ENCODE results near the gene EFNB1. TPM values are rescaled to one million over a fixed set of nuclear protein-coding genes. Genes with fewer than 3 reads are reported as not detected.

EFNB1 gene
- total RNA-seq, 1 donor from 2014 or later, result 43.0 TPM

- H3K27ac ChIP-seq, result no peak overlapping the region
- TF ChIP-seq POLR2AphosphoS5 (IDR thresholded peaks at IDR 0.05; ENCODE audit: insufficient read depth in 1 of 2, low read depth in 1 of 2), result no peak
- peak in 1 of 3 experiments; percentile 7 for TF ChIP-seq CTCF (IDR thresholded peaks at IDR 0.05)
- intact Hi-C loops (cut with DNase I), result loop anchor here (10.0 kb wide), 1 partner anchor 84 kb away; no protein-coding TSS in a partner anchor
Measured at GRCh38 chrX:68808686-68809357, 20.0 kb upstream of the EFNB1 start.

GRCh38 chrX:68820476-68821110, 8.2 kb upstream of the EFNB1 start:
- DNase-seq (ENCODE audit: extremely low spot score in 2 of 2), result peak; percentile 58 to 80
- H3K36me3 ChIP-seq, result no peaks in the 10 kb centered on the region
- no peaks in the 10 kb centered on the region for H3K4me1 ChIP-seq
- no peak for TF ChIP-seq POLR2A (IDR thresholded peaks at IDR 0.05)
- no peak for TF ChIP-seq CTCF (IDR thresholded peaks at IDR 0.05)
- no peak for TF ChIP-seq POLR2AphosphoS5 (IDR thresholded peaks at IDR 0.05; ENCODE audit: insufficient read depth in 1 of 2, low read depth in 1 of 2)
- no peak overlapping the region for H3K27ac ChIP-seq
- H3K27me3 ChIP-seq, result no peaks in the 10 kb centered on the region
- no peaks in the 10 kb centered on the region for H3K9me3 ChIP-seq
- no peak overlapping the region for H3K4me3 ChIP-seq
- intact Hi-C loops (cut with DNase I), result loop anchor here (5.0 kb wide), 1 partner anchor 787 kb away; no protein-coding TSS in a partner anchor

More at GRCh38 chrX:68808686-68809357, 20.0 kb upstream of the EFNB1 start:
- Histone ChIP-seq H3K36me3 (no peaks in the 10 kb centered on the region), H3K27me3 (no peaks in the 10 kb centered on the region), H3K4me1 (no peaks in the 10 kb centered on the region), H3K4me3 (no peak overlapping the region), H3K9me3 (no peaks in the 10 kb centered on the region)
- peak in 1 of 2 donors; percentile 49 for DNase-seq (ENCODE audit: extremely low spot score in 2 of 2)

- no peak for TF ChIP-seq POLR2AphosphoS5 (IDR thresholded peaks at IDR 0.05; ENCODE audit: insufficient read depth in 1 of 2, low read depth in 1 of 2)
- H3K4me1 ChIP-seq, result no peaks in the 10 kb centered on the region
- no peaks in the 10 kb centered on the region for H3K9me3 ChIP-seq
- H3K27ac ChIP-seq, result no peak overlapping the region
- DNase-seq (ENCODE audit: extremely low spot score in 2 of 2), result peak in 1 of 2 donors; percentile 55
- H3K36me3 ChIP-seq, result no peaks in the 10 kb centered on the region
- no peaks in the 10 kb centered on the region for H3K27me3 ChIP-seq
- intact Hi-C loops (cut with DNase I), result loop anchor here (5.0 kb wide), 1 partner anchor 786 kb away; no protein-coding TSS in a partner anchor
- no peak overlapping the region for H3K4me3 ChIP-seq
Measured at GRCh38 chrX:68821616-68822015, 7.2 kb upstream of the EFNB1 start.

- H3K9me3 ChIP-seq, result no peaks in the 10 kb centered on the region
- H3K4me1 ChIP-seq, result no peaks in the 10 kb centered on the region
- intact Hi-C loops (cut with DNase I), result loop anchor here (5.0 kb wide), 1 partner anchor 784 kb away; no protein-coding TSS in a partner anchor
- H3K36me3 ChIP-seq, result no peaks in the 10 kb centered on the region
- H3K4me3 ChIP-seq, result no peak overlapping the region
- TF ChIP-seq POLR2AphosphoS5 (IDR thresholded peaks at IDR 0.05; ENCODE audit: insufficient read depth in 1 of 2, low read depth in 1 of 2), result no peak
- TF ChIP-seq CTCF (IDR thresholded peaks at IDR 0.05), result peak in 2 of 3 experiments; percentile 36 to 38
- H3K27ac ChIP-seq, result no peak overlapping the region
- H3K27me3 ChIP-seq, result no peaks in the 10 kb centered on the region
- DNase-seq (ENCODE audit: extremely low spot score in 2 of 2), result peak; percentile 77 to 85
Measured at GRCh38 chrX:68822641-68823410, 6.0 kb upstream of the EFNB1 start.

- H3K9me3 ChIP-seq, result no peaks in the 10 kb centered on the region
- TF ChIP-seq POLR2AphosphoS5 (IDR thresholded peaks at IDR 0.05; ENCODE audit: insufficient read depth in 1 of 2, low read depth in 1 of 2) (no peak), CTCF (IDR thresholded peaks at IDR 0.05) (no peak), POLR2A (IDR thresholded peaks at IDR 0.05) (no peak)
- no peaks in the 10 kb centered on the region for H3K4me1 ChIP-seq
- H3K4me3 ChIP-seq, result no peak overlapping the region
- no peak overlapping the region for H3K27ac ChIP-seq
- H3K27me3 ChIP-seq, result no peaks in the 10 kb centered on the region
- intact Hi-C loops (cut with DNase I), result loop anchor here (5.0 kb wide), 1 partner anchor 784 kb away; no protein-coding TSS in a partner anchor
- DNase-seq (ENCODE audit: extremely low spot score in 2 of 2), result peak; percentile 64 to 72
- no peaks in the 10 kb centered on the region for H3K36me3 ChIP-seq
Measured at GRCh38 chrX:68823413-68824151, 5.2 kb upstream of the EFNB1 start.
